NCI-H345 treated with DMSO at 0.1 percent for 48 hours (cell line): ENCODE data around the gene C10orf105.
A peak's percentile ranks its signal among the peaks of the same experiment; 100 is the strongest.

Experiments
- DNase-seq: peaks from one replicate; lab custom pipeline; 2025; ENCODE audit not compliant: unreplicated experiment; lab: John Stamatoyannopoulos, UW

The C10orf105 gene

GRCh38 chr10:71701496-71702132, 18.0 kb downstream of the C10orf105 start:
- DNase-seq, result no peak

- no peak for DNase-seq
These were observed 18.7 kb downstream of the C10orf105 start for GRCh38 chr10:71700731-71701368.

GRCh38 chr10:71698737-71699136, 20.8 kb downstream of the C10orf105 start:
- no peak for DNase-seq

- no peak for DNase-seq
These were observed 21.5 kb downstream of the C10orf105 start for GRCh38 chr10:71697938-71698709.

GRCh38 chr10:71696628-71697326, 22.8 kb downstream of the C10orf105 start:
- DNase-seq, result no peak

DNA sequence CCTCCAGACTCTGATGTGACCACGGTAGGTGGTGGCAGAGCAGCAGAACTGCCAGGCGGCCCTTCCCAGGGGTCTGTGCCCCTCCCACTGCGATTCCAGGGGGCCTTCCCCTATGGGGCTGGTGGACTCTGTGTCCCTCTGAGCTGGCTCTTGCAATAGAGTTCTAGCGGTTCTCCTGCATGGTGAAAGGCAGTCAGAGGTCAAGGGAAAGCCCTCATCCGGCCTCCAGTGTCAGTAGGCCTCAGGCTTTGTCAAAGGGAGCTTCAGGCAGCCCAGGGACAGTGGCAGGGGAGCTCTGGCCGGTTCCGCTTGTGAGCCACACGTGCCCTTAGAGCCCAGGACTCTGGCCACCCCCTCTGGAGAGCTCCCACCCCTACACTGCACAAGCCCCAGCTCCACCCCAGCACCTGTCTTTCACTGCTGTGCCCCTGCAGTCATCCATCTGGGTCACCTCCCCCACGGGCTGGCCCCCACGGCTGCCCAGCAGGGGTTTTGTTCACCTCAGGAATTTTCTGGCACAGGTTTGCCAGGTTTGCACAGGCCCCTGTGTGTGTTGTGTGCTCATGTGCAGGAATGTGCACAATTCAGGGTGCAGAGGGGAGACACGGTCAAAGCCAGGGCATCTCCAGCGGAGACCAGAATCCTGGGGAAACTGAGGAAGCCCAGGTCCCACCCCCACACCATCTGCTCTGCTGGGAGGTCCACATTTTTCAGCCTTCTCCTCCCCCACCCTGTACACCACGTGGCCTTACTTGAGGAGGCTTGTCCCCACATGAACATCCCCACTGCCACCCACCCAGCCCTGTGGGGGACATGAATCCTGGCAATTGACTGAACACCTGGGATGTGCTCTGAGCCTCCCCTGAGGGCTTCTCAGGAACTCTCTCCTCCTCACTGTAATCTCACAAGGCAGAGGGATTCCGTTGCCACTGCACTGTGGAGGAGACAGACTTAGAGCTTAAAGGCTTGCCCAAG, 23.8 kb downstream of the C10orf105 start:
- DNase-seq, result no peak

GRCh38 chr10:71694567-71694968, 25.0 kb downstream of the C10orf105 start:
- DNase-seq, result no peak

- no peak for DNase-seq
These were observed 25.5 kb downstream of the C10orf105 start for GRCh38 chr10:71694039-71694501.

- no peak for DNase-seq
These were observed 26.2 kb downstream of the C10orf105 start for GRCh38 chr10:71693377-71693776.

DNA sequence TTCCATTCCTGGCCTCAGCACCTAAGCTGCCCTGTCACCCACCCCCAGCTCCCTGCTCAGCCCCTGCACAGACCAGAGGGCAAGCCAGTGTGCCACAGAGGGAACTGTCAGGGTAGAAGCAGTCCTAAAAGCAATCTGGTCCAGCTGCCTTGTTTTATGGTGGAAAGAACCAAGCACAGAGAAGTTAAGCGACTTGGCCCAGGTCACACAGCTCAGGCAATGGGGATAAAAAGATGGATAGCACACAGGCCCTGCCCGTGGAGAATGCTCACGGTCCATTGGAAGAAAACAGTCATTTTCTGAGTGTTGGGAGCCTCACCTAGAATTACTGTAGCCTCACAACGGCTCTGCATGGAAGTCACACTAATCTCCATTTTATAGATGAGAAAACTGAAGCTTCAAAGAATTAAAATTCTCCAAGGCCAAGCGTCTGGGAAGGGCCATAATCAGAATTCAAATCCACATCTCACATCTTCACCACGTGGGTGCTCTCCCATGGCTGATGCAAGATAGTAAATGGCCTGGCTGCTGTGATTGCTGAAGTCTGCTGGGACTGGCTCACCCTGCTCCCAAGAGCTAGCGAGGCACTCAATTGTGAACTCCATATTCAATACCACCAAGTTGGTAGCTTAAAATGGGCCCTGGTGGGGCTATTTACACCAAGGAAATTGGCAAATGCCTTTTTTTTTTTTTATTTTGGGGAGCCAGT, 26.8 kb downstream of the C10orf105 start:
- no peak for DNase-seq

- DNase-seq, result no peak
These were observed 28.2 kb downstream of the C10orf105 start for GRCh38 chr10:71691405-71691804.

- DNase-seq, result no peak
These were observed 29.4 kb downstream of the C10orf105 start for GRCh38 chr10:71690094-71690720.

DNA sequence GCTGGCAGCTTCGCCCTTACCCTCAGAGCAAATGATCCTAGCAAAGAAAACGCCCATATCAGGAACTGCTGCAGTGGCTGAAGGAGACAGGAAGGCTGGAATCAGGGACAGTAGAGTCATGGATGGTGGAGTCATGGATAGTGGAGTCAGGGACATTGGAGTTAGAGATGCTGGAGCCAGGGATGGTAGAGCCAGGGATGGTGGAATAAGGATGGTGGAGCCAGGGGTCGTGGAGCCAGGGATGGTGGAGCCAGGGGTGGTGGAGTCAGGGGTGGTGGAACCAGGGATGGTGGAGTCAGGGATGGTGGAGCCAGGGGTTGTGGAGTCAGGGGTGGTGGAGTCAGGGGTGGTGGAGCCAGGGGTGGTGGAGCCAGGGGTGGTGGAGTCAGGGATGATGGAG, 31.3 kb downstream of the C10orf105 start:
- no peak for DNase-seq

DNA sequence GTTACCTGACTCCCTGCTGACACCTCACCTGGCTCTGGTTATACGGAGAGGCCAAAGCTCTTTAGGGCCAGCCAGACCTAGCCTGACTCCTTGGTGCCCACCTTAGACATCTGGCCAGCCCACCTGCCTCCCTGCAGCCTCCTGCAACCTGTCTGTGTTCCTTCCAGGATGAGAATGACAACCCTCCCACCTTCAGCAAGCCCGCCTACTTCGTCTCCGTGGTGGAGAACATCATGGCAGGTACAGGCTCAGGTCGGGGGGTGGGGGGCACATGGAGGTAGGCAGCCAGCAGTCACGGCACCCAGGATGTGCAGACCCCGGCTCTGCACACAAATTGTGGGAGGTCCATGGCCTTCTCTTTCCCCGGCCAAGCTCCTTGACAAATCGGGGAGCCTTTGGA, 32.1 kb downstream of the C10orf105 start:
- no peak for DNase-seq

DNA sequence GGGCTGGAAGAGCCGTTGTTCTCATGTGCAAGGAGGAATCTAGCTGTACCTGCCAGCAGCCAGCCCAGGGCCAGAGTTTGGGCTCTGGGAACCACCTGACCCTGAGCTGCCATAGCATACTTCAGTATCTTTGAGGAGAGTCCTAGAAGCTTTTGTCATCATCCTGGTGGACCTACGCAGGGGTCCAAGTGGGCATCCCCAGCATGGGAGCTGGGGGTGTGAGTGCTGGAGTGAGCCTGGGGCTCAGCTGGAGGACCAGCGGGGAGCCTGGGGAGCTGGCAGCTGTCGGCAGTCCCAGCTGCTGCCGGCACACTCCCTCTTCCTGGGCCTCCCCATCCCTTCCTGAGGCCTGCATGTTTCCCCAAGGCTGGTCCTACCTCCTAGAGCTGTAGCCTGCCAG, 32.5 kb downstream of the C10orf105 start:
- DNase-seq, result peak; percentile 40

GRCh38 chr10:71685554-71686232, 33.9 kb downstream of the C10orf105 start:
- DNase-seq, result no peak

- DNase-seq, result no peak
These were observed 35.0 kb downstream of the C10orf105 start for GRCh38 chr10:71684356-71685173.

DNA sequence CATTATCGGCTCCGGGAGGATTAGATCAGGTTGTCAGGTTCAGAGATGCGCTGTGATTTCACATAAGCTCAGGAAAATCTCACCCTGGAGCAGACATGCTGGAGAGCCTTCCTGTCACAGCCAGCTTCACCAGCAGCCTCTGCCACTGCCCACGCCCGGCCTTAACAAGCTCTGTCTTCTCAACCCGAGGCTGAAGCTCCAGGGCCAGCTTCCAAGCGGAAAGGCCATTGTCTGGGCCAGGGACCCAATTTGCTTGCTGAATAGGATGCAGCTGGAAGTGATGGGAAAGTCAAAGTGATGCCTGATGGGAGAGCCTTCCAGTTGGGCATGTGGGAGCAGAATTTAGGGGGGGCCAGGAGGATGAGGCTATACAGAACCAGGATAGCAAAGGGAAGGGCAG, 36.3 kb downstream of the C10orf105 start:
- no peak for DNase-seq
